NCI-H748 (cell line): ENCODE data around the gene MLPH.

Source experiments
- DNase-seq: peaks from one replicate; lab custom pipeline; 2025; ENCODE audit not compliant: unreplicated experiment; lab: John Stamatoyannopoulos, UW

Gene MLPH

GRCh38 chr2:237538901-237539300, 51.9 kb downstream of the MLPH start:
- DNase-seq: no peak

- DNase-seq: no peak
These were observed 52.6 kb downstream of the MLPH start for GRCh38 chr2:237539681-237540080.

GRCh38 chr2:237540223-237540775, 53.2 kb downstream of the MLPH start:
- DNase-seq: no peak

- peak; percentile 90 for DNase-seq
These were observed 53.8 kb downstream of the MLPH start for GRCh38 chr2:237540823-237541222.

GRCh38 chr2:237541243-237541642, 54.2 kb downstream of the MLPH start:
- no peak for DNase-seq

- DNase-seq: no peak
These were observed 55.1 kb downstream of the MLPH start for GRCh38 chr2:237542001-237542704.

GRCh38 chr2:237546040-237546875, 59.2 kb downstream of the MLPH start:
- no peak for DNase-seq

- DNase-seq: no peak
These were observed 59.9 kb downstream of the MLPH start for GRCh38 chr2:237546876-237547395.

GRCh38 chr2:237547841-237548416, 60.9 kb downstream of the MLPH start:
- DNase-seq: peak; percentile 84

GRCh38 chr2:237549216-237549615, 62.2 kb downstream of the MLPH start:
- DNase-seq: no peak

- no peak for DNase-seq
These were observed 62.8 kb downstream of the MLPH start for GRCh38 chr2:237549643-237550415.

- DNase-seq: no peak
These were observed 64.1 kb downstream of the MLPH start for GRCh38 chr2:237551071-237551574.

GRCh38 chr2:237552908-237553307, 65.9 kb downstream of the MLPH start:
- no peak for DNase-seq

GRCh38 chr2:237553948-237554347, 66.9 kb downstream of the MLPH start:
- DNase-seq: no peak

GRCh38 chr2:237555560-237555959, 68.5 kb downstream of the MLPH start:
- DNase-seq: no peak

- DNase-seq: no peak
These were observed 70.0 kb downstream of the MLPH start for GRCh38 chr2:237556773-237557632.

GRCh38 chr2:237557633-237558015, 70.6 kb downstream of the MLPH start:
- DNase-seq: no peak

- peak; percentile 92 for DNase-seq
These were observed 72.0 kb downstream of the MLPH start for GRCh38 chr2:237558961-237559641.

GRCh38 chr2:237561221-237561620, 74.2 kb downstream of the MLPH start:
- no peak for DNase-seq
